NCI-H187 treated with DMSO at 0.1 percent for 48 hours (cell line): ENCODE measurements around the gene ARID1B.

Source experiments
- DNase-seq: peaks from one replicate; lab custom pipeline; 2025; lab: John Stamatoyannopoulos, UW

ARID1B gene

DNA sequence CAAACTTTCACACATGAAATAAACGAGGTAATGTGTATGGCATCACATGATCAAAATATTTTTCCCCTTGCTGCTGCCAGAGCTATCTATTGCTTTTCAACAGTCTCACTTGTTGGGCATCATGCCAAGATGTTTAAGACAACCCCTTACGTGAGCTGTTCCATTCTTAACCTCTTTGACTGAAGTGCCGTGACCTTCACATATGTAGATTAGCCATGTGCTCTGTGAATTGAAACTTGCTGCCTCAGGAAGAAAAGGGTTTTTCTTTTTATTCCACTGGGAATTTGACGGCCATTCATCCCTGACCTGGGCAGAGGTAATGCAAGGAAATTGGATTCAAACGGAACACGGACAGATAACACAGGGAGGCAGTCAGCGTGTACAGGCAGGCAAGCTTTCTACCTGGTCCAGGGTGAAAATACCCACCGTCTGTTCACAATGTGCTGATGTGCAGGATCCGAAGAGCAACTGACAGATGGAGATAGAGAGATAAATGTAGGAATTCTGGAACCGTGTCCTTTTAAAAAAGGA lies 14.2 kb downstream of the ARID1B start:
- DNase-seq = peak; percentile 93

GRCh38 chr6:156793200-156793599 lies 16.0 kb downstream of the ARID1B start:
- DNase-seq = no peak

GRCh38 chr6:156794546-156795354 lies 17.6 kb downstream of the ARID1B start:
- DNase-seq = no peak

DNA sequence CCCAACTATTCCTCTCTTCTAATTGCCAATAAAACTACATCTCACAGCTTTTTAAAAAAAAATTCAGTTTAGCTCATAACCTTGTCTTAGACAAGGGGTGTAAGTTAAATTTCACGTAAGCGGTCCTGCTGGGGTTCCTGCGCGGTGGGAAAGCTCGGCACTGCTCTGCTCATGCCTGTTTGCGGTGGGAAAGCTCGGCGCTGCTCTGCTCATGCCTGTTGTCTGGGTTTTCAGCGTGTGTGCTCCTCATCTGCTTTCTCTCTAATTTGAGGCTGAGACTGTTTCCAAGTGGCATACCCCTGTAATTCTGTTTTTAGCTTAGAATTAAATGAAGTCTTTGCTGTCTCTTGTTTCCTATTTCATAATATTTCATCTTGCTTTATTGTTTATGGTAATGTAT lies 18.6 kb downstream of the ARID1B start:
- no peak for DNase-seq

GRCh38 chr6:156796627-156797026 lies 19.4 kb downstream of the ARID1B start:
- DNase-seq = no peak

- DNase-seq = no peak
These were observed 20.9 kb downstream of the ARID1B start for GRCh38 chr6:156797901-156798735.

DNA sequence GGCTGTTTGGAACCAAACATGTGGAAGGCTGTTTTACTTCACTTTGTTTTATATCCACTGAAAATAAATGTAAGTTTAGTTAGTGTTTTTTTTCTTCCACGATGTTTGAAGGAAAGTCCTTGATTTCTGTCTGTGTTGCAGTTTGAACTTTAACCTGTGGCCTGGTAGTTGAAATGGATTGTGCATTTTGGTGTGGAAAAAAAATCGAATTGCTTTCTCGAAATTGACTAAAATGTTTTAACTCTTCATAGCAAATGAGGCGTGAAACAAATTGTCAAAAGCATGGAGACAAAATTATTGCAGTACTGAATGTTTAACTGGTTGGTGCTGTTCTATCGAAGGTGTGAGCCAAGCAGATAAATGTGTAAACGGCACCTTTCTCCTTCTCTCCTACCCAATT lies 24.5 kb downstream of the ARID1B start:
- DNase-seq = no peak

DNA sequence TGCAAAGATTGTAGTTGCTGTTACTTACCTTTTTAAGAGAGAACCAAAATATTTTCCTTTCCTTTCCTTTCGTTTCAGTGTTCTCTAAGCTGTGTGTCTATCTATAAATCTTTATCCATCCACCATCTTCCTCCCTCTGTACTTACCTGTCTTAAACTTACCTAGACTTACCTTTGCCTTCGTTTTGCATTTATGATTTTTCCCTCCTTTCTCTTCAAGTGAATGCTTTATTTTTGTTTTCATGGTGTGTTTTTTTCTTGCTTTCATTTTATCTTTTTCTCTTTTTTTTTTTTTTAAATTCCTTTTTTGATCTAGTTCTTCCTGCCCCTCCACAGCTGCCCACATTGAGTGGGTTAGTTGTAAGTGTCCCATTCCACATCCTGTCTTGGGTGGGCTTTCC lies 26.2 kb downstream of the ARID1B start:
- DNase-seq = no peak

- DNase-seq = no peak
These were observed 27.2 kb downstream of the ARID1B start for GRCh38 chr6:156804402-156804801.

DNA sequence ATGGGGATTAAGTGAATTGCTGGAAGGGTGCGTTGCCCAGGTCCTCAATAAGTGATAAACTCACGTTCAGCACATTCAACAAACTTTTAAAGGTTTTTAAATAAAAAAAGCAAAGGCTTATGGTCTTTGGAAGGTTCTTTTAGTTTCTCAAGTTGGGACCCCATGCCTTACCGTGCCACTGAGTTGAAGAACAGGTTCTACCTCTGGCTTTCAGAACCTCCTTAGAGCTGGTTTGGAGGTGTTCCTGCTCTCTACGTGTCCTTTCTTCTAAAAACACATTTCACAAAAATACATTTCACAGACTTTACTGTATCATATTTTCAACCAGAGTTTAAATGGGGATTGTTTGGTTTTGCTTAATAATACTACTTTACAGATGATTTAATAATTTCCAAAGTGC lies 29.0 kb downstream of the ARID1B start:
- DNase-seq = no peak

DNA sequence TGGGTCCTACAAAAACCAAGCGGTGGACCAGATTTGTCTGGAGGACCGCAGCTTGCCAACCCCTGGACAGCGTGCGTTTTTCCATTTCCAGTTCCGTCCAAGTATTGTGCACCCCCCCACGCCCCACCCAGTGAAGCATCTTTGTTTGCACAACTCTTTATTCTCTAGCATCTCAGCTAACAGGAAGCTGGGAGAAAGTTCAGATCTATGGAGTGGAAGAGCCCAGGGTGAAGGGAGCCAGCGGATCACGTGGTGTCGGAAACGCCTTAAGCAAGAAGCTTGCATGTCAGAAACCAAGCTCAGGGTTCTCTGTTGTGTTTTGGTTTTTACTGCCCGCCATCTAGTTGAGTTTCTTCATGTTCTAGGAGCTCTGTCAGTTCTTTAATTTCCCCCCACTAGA lies 29.9 kb downstream of the ARID1B start:
- DNase-seq = no peak

DNA sequence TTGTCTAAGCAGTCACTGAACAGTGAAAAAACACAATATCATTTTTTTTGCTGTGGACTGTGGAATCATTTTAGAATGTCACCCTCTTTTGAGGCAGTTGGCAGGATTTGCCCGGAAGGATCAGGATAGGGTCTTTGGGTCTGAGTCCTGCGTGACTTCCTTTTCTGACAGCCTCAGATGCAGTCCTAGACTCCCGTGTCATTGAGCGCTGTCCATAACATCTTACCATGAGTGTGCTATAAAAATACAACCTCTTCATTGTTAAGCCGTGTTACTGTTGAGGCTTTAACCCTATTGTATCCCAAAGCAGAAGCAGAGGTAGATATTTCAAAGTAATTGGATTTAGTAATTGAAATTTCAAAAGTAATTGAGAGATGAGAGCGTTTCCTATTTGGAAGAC lies 30.6 kb downstream of the ARID1B start:
- no peak for DNase-seq

DNA sequence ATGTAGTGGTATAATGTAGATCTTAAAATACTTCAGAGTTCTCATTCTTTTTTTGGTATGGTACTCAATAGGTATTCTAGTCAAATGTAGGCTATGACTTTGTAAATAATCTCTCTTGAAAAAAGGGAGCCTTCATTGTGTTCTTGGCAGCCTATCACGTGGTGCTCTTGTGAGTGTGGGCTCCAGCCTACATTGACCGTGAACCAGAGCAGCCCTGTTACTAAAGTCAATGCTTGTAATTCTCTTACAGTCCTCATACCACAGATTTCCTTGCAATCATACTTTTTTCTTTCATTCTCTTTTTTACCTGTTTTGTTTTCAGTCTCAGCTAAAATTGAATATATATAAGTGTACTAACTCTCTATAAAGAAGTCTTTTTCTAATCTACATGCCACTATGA lies 31.1 kb downstream of the ARID1B start:
- DNase-seq = peak; percentile 49

DNA sequence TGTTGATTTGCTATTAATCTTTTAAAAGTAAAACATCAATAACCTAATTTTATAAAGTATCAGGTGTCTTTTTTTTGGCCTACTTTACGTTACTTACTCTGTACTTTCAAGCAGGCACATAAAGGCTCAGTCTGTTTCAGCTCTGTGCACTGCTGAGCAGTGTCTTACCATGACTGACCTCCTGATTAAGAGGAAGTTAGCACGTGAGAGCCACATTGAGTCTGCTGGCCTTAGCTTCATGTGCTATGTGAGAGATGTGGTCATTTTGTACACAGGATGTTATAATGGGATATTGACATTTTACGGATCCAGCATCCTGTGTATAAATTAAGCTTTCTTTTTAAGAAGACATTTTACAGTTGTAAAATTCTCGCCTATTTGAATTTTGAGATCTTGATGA lies 31.9 kb downstream of the ARID1B start:
- DNase-seq = no peak

DNA sequence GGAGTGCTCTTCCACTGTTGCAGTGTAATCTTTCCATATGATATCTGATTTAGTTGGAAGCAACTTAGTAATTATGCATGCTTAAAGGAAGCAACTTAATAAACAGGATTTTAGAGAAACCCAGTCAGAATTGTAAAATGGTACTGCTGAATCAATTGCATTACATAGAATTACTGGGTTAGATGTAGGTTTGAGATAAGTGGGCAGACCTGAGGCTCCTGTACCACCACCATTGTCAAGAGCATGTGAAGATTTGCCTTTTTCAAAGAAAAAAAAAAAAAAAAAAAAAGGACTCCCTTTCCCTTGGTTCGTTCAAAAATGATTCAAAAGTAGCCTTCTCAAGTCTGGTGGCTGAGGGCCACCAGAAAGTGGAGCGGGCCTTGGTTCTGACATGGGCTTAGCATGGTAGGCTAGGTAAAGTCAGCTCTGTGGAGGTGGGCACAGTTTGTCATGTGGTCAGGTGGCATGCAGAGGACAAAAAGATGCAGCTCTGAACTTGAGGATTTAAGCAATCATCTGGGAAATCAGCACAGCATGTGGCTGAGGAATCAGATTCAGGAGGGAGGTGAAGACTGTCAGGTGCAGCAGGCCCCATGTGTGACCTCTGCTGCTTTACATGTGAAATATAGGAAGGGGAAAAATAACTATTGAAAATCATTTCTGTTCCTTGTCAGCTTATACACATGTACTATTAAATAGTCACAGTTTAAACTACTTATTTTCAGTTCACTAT lies 32.4 kb downstream of the ARID1B start:
- DNase-seq = no peak

GRCh38 chr6:156814036-156814581 lies 36.9 kb downstream of the ARID1B start:
- no peak for DNase-seq

GRCh38 chr6:156816505-156816904 lies 39.3 kb downstream of the ARID1B start:
- no peak for DNase-seq

DNA sequence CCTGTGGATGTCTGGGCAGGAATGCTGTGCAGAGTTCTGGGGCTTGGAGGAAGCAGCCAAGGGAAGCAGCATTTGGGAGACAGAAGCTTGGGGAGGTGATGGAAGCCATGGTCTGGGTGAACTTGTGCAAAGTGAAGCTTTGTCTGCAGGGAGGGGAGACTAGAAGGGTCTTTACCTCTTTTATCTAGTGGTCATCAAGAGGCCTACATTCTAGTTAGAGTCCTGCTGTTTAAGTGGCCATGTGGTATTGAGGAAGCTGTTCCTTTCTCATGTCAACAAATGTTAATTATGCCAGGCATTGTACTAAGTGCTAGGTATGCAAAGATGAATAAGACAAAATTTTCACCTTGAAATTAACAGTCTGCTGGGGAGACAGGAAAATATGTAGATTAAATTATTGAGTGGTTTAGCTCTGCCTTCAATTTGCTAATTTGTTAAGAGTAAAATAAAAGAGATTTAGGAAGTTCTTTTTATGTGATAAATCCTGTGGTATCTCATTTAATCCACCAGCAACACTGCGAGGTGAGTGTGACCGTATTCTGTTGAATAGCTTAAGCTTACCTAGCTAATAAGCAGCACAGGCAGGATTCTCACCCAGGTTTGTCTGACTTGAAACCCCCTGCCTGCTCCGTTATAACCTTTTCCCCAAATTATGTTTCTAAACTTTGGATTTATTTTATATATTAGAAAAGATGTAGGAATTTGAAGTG lies 43.1 kb downstream of the ARID1B start:
- DNase-seq = no peak

- DNase-seq = no peak
These were observed 44.5 kb downstream of the ARID1B start for GRCh38 chr6:156821707-156822106.

DNA sequence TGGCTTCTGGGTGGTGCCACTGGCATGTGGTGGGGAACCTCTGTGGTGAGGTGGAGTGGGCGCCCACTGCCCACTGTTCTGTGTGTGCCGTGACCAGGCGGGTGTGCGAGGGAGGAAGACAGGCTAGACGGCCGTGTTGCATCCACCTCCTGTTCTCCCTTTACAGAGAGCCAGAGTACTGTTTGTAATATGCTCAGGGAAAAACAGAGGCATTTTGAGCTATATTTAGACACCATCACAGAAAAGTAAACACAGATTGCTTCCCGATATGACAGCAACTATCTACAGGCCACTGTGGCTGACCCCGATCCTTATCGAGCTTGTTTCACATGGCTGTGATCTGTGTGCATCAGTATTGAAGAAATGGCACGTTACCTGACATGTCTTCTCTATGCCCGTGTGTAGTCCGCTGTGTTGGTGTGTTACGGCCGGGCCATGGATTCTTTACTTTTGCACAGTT lies 45.6 kb downstream of the ARID1B start:
- no peak for DNase-seq

DNA sequence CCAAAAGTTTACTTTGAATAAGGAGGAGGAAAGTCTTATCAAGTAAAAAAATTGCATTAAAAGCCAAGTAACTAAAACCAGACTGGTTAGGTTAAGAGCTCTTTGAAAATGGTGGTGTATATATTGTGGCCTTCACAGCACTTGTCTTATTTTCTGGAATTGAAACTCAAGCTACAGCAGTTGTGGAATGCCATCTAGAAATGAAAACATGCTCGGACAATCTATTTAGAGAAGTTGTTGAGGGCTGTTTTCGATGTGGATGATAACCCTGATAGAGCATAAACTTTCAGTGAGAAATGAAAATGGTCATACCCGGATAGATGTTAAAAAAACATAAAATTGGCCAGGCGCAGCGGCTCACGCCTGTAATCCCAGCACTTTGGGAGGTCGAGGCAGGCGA lies 47.0 kb downstream of the ARID1B start:
- no peak for DNase-seq
